Neural cell (in vitro differentiated cells): ENCODE measurements around the gene SURF1. TPM values are rescaled to one million over a fixed set of nuclear protein-coding genes. Genes with fewer than 3 reads are reported as not detected.

Experiments used
- H2AFZ ChIP-seq: fragments of 200-600, 300-800 bp; sonication (generic), shearing (Covaris generic); 2 replicates; pipeline ENCODE4 v1.6.0; 2014; ENCODE audit warnings: low read depth, mild to moderate bottlenecking, antibody characterized with exemption, low read length, moderate library complexity
- H3F3A ChIP-seq: fragments of 200-600 bp; shearing (Covaris generic); 2 replicates; pipeline ENCODE4 v1.6.1; 2016; ENCODE audit warnings: mild to moderate bottlenecking, moderate library complexity, mixed read lengths, antibody characterized with exemption, low read length; ENCODE audit not compliant: insufficient read depth, poor library complexity, severe bottlenecking
- H3K27ac ChIP-seq: fragments of 200-600, 300-800 bp; sonication (generic), shearing (Covaris generic); 2 replicates; pipeline ENCODE4 v1.5.1; 2014; ENCODE audit warnings: mild to moderate bottlenecking, low read length, moderate library complexity
- H3K27me3 ChIP-seq: fragments of 300-800, 200-600 bp; sonication (generic), shearing (Covaris generic); 2 replicates; pipeline ENCODE4 v1.6.0; 2014; ENCODE audit warnings: mild to moderate bottlenecking, low read depth, low read length, moderate library complexity; ENCODE audit not compliant: insufficient read depth
- H3K36me3 ChIP-seq: fragments of 300-800, 200-600 bp; sonication (generic), shearing (Covaris generic); 2 replicates; pipeline ENCODE4 v1.5.1; 2014; ENCODE audit warnings: mild to moderate bottlenecking, antibody characterized with exemption, low read length, moderate library complexity; ENCODE audit not compliant: insufficient read depth
- H3K4me2 ChIP-seq: fragments of 300-800, 200-600 bp; sonication (generic), shearing (Covaris generic); 2 replicates; pipeline ENCODE4 v1.6.0; 2014; ENCODE audit warnings: mild to moderate bottlenecking, low read length
- H3K4me3 ChIP-seq: fragments of 300-800, 200-600 bp; sonication (generic), shearing (Covaris generic); 2 replicates; pipeline ENCODE4 v1.5.1; 2014; ENCODE audit warnings: mild to moderate bottlenecking, low read length, moderate library complexity
- H3K79me2 ChIP-seq: fragments of 200-600 bp; shearing (Covaris generic); replicated peaks from 2 replicates; pipeline ENCODE4 v1.6.0; 2014; ENCODE audit warnings: mild to moderate bottlenecking, low read length, moderate library complexity; ENCODE audit not compliant: insufficient read depth
- H3K9ac ChIP-seq: fragments of 300-800, 200-600 bp; sonication (generic), shearing (Covaris generic); 2 replicates; pipeline ENCODE4 v1.6.1; 2016; ENCODE audit warnings: mild to moderate bottlenecking, low read length, mixed read lengths
- H3K9me2 ChIP-seq: fragments of 200-600 bp; shearing (Covaris generic); 2 replicates; pipeline ENCODE4 v1.6.1; 2016; ENCODE audit warnings: mild to moderate bottlenecking, low read length, mixed read lengths; ENCODE audit not compliant: insufficient read depth
- H3K9me3 ChIP-seq: fragments of 200-600, 300-800 bp; sonication (generic), shearing (Covaris generic); 2 replicates; pipeline ENCODE4 v1.6.1; 2016; ENCODE audit warnings: mild to moderate bottlenecking, mixed run types, low read length, moderate library complexity, mixed read lengths
- H4K20me1 ChIP-seq: fragments of 200-600 bp; shearing (Covaris generic); 2 replicates; pipeline ENCODE4 v1.6.1; 2016; ENCODE audit warnings: mild to moderate bottlenecking, mixed run types; ENCODE audit not compliant: insufficient read depth
- CTCF ChIP-seq: fragments of 450-650 bp; IDR thresholded peaks from 2 replicates; pipeline ENCODE4 v1.5.1; 2014; ENCODE audit warnings: antibody characterized with exemption, mild to moderate bottlenecking, moderate library complexity; ENCODE audit not compliant: poor library complexity, severe bottlenecking
- EP300 ChIP-seq: fragments of 450-650 bp; conservative IDR thresholded peaks from 2 replicates; pipeline ENCODE4 v1.6.1; 2014; ENCODE audit warnings: antibody characterized with exemption, mild to moderate bottlenecking, moderate library complexity; ENCODE audit not compliant: poor library complexity, severe bottlenecking
- EZH2 ChIP-seq: fragments of 200-600, 300-800 bp; shearing (Covaris generic), sonication (generic); IDR thresholded peaks from 2 replicates; pipeline ENCODE4 v1.6.1; 2014; ENCODE audit warnings: antibody characterized with exemption, low read length, borderline replicate concordance, mild to moderate bottlenecking; ENCODE audit not compliant: insufficient read depth, poor library complexity, severe bottlenecking
- MXI1 ChIP-seq: fragments of 450-650 bp; conservative IDR thresholded peaks from 2 replicates; pipeline ENCODE4 v1.6.1; 2014; ENCODE audit warnings: antibody characterized with exemption, mild to moderate bottlenecking; ENCODE audit not compliant: poor library complexity, severe bottlenecking
- POLR2AphosphoS5 ChIP-seq: IDR thresholded peaks from 2 replicates; pipeline ENCODE4 v1.6.1; 2012
- RAD21 ChIP-seq: fragments of 450-650 bp; conservative IDR thresholded peaks from 2 replicates; pipeline ENCODE4 v1.6.1; 2014; ENCODE audit warnings: antibody characterized with exemption, mild to moderate bottlenecking, moderate library complexity
- REST ChIP-seq: IDR thresholded peaks from 2 replicates; pipeline ENCODE4 v1.6.1; 2012; ENCODE audit warnings: borderline replicate concordance
- SMC3 ChIP-seq: fragments of 450-650 bp; conservative IDR thresholded peaks from 2 replicates; pipeline ENCODE4 v1.6.1; 2014; ENCODE audit warnings: antibody characterized with exemption, mild to moderate bottlenecking, moderate library complexity; ENCODE audit not compliant: poor library complexity
- TAF1 ChIP-seq: IDR thresholded peaks from 2 replicates; pipeline ENCODE4 v1.6.1; 2012; ENCODE audit warnings: low read depth
- polyA plus RNA-seq: library from polyadenylated mRNA; depleted of rRNA; stranded (reverse); fragments of >200 nt; gene quantifications from 2 replicates; pipeline ENCODE4 v1.2.3, GENCODE V29; 2014

SURF1 gene
- polyA plus RNA-seq, 1 donor from 2014 or later = 32.3 TPM

- no peak for TF ChIP-seq SMC3
- no peak for TF ChIP-seq EZH2
- no peak for TF ChIP-seq EP300
- no peak for TF ChIP-seq CTCF
- no peak for TF ChIP-seq POLR2AphosphoS5
- no peak for TF ChIP-seq MXI1
- TF ChIP-seq REST = no peak
- TF ChIP-seq TAF1 = no peak
- TF ChIP-seq RAD21 = no peak
- Histone ChIP-seq H3F3A (no peaks in the 10 kb centered on the region), H3K27ac (no peak overlapping the region), H3K9me2 (no peaks in the 10 kb centered on the region), H3K9ac (no peak overlapping the region), H3K36me3 (no peaks in the 10 kb centered on the region), H3K79me2 (no peaks in the 10 kb centered on the region), H3K27me3 (no peaks in the 10 kb centered on the region), H2AFZ (no peak overlapping the region), H3K9me3 (no peaks in the 10 kb centered on the region), H3K4me2 (no peak overlapping the region), H4K20me1 (no peaks in the 10 kb centered on the region), H3K4me3 (no peak overlapping the region)
These were observed 41.6 kb upstream of the SURF1 start for GRCh38 chr9:133397895-133398294.

GRCh38 chr9:133397370-133397769 is 41.1 kb upstream of the SURF1 start:
- no peak overlapping the region for H3K9ac ChIP-seq
- no peaks in the 10 kb centered on the region for H3K9me2 ChIP-seq
- H3F3A ChIP-seq = no peaks in the 10 kb centered on the region
- no peak overlapping the region for H3K27ac ChIP-seq
- H3K36me3 ChIP-seq = no peaks in the 10 kb centered on the region
- H2AFZ ChIP-seq = no peak overlapping the region
- H3K4me2 ChIP-seq = no peak overlapping the region
- H4K20me1 ChIP-seq = no peaks in the 10 kb centered on the region
- H3K79me2 ChIP-seq = no peaks in the 10 kb centered on the region
- no peak overlapping the region for H3K4me3 ChIP-seq
- no peak for TF ChIP-seq MXI1
- TF ChIP-seq RAD21 = no peak
- TF ChIP-seq EZH2 = no peak
- H3K27me3 ChIP-seq = no peaks in the 10 kb centered on the region
- H3K9me3 ChIP-seq = no peaks in the 10 kb centered on the region

GRCh38 chr9:133396952-133397351 is 40.7 kb upstream of the SURF1 start:
- no peaks in the 10 kb centered on the region for H3K9me2 ChIP-seq
- no peaks in the 10 kb centered on the region for H3F3A ChIP-seq
- H2AFZ ChIP-seq = no peak overlapping the region
- H4K20me1 ChIP-seq = no peaks in the 10 kb centered on the region
- H3K79me2 ChIP-seq = no peaks in the 10 kb centered on the region
- H3K4me2 ChIP-seq = no peak overlapping the region
- no peaks in the 10 kb centered on the region for H3K27me3 ChIP-seq
- H3K9me3 ChIP-seq = no peaks in the 10 kb centered on the region
- no peak overlapping the region for H3K9ac ChIP-seq
- no peaks in the 10 kb centered on the region for H3K36me3 ChIP-seq
- TF ChIP-seq MXI1 = no peak
- TF ChIP-seq SMC3 = no peak
- no peak for TF ChIP-seq TAF1
- no peak for TF ChIP-seq CTCF
- no peak for TF ChIP-seq REST
- TF ChIP-seq EZH2 = no peak
- TF ChIP-seq EP300 = no peak
- no peak for TF ChIP-seq RAD21
- no peak for TF ChIP-seq POLR2AphosphoS5
- H3K4me3 ChIP-seq = no peak overlapping the region
- no peak overlapping the region for H3K27ac ChIP-seq
